ACC112 (cell line): ENCODE measurements around the gene RPLP2.

ENCODE experiments used
- H2AFZ ChIP-seq: fragments of 200-600 bp; sonication (generic); one replicate; pipeline ENCODE4 v1.6.0; 2017; ENCODE audit warnings: antibody characterized with exemption, low read length; ENCODE audit not compliant: unreplicated experiment
- H3K27ac ChIP-seq: fragments of 200-600 bp; sonication (generic); 2 replicates; pipeline ENCODE4 v1.5.1; 2014; ENCODE audit warnings: low read depth, mild to moderate bottlenecking, antibody characterized with exemption, low read length, moderate library complexity
- H3K27me3 ChIP-seq: fragments of 200-600 bp; sonication (generic); 2 replicates; pipeline ENCODE4 v1.6.1; 2014; ENCODE audit warnings: mild to moderate bottlenecking, antibody characterized with exemption, low read length, moderate library complexity, mixed read lengths; ENCODE audit not compliant: insufficient read depth
- H3K36me3 ChIP-seq: fragments of 200-600 bp; sonication (generic); 2 replicates; pipeline ENCODE4 v1.6.1; 2016; ENCODE audit warnings: mild to moderate bottlenecking, antibody characterized with exemption, low read length, moderate library complexity, mixed read lengths; ENCODE audit not compliant: insufficient read depth
- H3K4me1 ChIP-seq: fragments of 200-600 bp; sonication (generic); one replicate; pipeline ENCODE4 v1.6.1; 2016; ENCODE audit warnings: low read length, mixed read lengths; ENCODE audit not compliant: insufficient read depth, unreplicated experiment, control insufficient read depth
- H3K4me3 ChIP-seq: fragments of 200-600 bp; sonication (generic); 2 replicates; pipeline ENCODE4 v1.5.1; 2014; ENCODE audit warnings: mild to moderate bottlenecking, low read depth, low read length
- H3K79me2 ChIP-seq: fragments of 200-600 bp; sonication (generic); one replicate; pipeline ENCODE4 v1.6.0; 2016; ENCODE audit warnings: low read length; ENCODE audit not compliant: control insufficient read depth, unreplicated experiment, insufficient read depth

RPLP2 gene

DNA sequence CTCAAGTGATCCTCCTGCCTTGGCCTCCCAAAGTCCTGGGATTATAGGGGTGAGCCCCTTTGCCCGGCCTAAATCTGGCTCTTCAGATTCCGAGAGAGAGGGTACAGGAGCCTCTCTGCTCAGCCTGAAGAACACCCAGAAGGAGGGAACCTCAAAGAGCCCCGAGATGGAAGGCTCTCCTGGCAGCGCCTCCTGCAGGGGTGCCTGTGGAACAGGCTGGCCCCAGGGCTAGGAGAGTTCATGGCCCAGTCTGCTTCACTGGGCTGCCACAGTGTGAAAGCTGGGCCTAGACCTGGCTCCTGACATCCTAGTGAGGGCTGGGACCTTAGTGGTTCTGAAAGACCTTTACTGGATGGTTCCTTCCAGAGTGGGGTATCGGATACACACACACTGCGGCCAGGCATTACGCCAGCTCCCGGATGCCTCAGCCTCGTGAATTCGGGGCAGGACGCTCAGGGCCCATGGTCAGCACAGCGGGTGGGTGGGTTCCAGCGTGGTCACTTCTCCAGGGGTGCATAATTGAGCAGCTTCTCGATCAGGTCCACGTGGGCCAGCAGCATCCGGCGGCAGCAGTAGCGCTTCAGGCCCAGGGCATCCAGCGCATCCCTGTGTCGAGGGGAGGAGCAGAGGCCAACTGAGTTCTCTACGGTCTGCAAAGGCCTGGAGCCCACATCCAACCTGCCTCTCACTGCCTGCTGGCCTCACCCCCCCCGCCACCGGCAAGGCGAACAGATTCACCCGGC is 30.3 kb downstream of the RPLP2 start:
- no peaks in the 10 kb centered on the region for H3K27me3 ChIP-seq
- peaks cover 37% of the 10 kb centered on the region for H3K4me1 ChIP-seq
- peaks cover 17% of the 10 kb centered on the region; the same call in 1 of the 2 replicates for H3K36me3 ChIP-seq
- no peak overlapping the region for H2AFZ ChIP-seq
- H3K27ac ChIP-seq, result peak overlapping the region; percentile 32
- peak overlapping the region; percentile 88 for H3K4me3 ChIP-seq
- H3K79me2 ChIP-seq, result peaks cover 59% of the 10 kb centered on the region

DNA sequence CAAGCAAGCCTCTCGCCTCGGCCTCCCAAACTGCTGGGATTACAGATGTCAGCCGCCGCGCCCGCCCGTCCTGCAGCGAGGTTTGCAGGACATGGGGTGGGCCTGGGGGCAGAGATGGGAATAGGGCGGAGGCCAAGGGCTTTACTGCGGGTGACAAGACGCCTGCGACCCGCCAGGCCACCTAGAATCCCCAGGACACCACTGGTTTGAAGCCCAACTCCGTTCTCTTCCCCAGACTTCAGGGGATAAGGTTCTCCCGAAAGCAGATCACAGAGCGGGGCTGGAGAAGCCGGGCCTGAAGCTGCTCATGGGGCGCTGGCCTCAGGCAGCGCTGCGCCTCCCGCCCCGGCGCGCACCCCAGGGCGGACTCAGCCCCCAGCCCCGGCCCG is 32.2 kb downstream of the RPLP2 start:
- Histone ChIP-seq H3K4me1 (peaks cover 53% of the 10 kb centered on the region), H3K27me3 (no peaks in the 10 kb centered on the region), H3K36me3 (peaks cover 14% of the 10 kb centered on the region; the same call in 1 of the 2 replicates), H3K27ac (peak overlapping the region; percentile 93), H3K79me2 (peaks cover 66% of the 10 kb centered on the region), H2AFZ (no peak overlapping the region), H3K4me3 (peak overlapping the region; percentile 88)

- Histone ChIP-seq H3K27ac (peak within 1 kb of the TSS; percentile 93), H3K79me2 (peaks cover 68% of the 10 kb centered on the region), H3K4me3 (peak within 1 kb of the TSS; percentile 88), H3K4me1 (peaks cover 57% of the 10 kb centered on the region), H3K36me3 (peaks cover 14% of the 10 kb centered on the region; the same call in 1 of the 2 replicates), H3K27me3 (no peaks in the 10 kb centered on the region), H2AFZ (no peak within 1 kb of the TSS)
Measured at GRCh38 chr11:842370-843002, 32.7 kb downstream of the RPLP2 start, which contains the start of the genes POLR2L and TSPAN4. Gene POLR2L (minus strand): TSS chr11:842529. CDS start chr11:842508, 21 bp downstream. Gene TSPAN4 (plus strand): TSS chr11:842852. CDS start chr11:850305, 7,453 bp downstream.

GRCh38 chr11:843086-843734 is 33.4 kb downstream of the RPLP2 start:
- peak overlapping the region; percentile 88 for H3K4me3 ChIP-seq
- peak overlapping the region; percentile 93 for H3K27ac ChIP-seq
- H3K4me1 ChIP-seq, result peaks cover 52% of the 10 kb centered on the region
- H2AFZ ChIP-seq, result no peak overlapping the region
- peaks cover 14% of the 10 kb centered on the region; the same call in 1 of the 2 replicates for H3K36me3 ChIP-seq
- H3K27me3 ChIP-seq, result no peaks in the 10 kb centered on the region
- peaks cover 71% of the 10 kb centered on the region for H3K79me2 ChIP-seq

DNA sequence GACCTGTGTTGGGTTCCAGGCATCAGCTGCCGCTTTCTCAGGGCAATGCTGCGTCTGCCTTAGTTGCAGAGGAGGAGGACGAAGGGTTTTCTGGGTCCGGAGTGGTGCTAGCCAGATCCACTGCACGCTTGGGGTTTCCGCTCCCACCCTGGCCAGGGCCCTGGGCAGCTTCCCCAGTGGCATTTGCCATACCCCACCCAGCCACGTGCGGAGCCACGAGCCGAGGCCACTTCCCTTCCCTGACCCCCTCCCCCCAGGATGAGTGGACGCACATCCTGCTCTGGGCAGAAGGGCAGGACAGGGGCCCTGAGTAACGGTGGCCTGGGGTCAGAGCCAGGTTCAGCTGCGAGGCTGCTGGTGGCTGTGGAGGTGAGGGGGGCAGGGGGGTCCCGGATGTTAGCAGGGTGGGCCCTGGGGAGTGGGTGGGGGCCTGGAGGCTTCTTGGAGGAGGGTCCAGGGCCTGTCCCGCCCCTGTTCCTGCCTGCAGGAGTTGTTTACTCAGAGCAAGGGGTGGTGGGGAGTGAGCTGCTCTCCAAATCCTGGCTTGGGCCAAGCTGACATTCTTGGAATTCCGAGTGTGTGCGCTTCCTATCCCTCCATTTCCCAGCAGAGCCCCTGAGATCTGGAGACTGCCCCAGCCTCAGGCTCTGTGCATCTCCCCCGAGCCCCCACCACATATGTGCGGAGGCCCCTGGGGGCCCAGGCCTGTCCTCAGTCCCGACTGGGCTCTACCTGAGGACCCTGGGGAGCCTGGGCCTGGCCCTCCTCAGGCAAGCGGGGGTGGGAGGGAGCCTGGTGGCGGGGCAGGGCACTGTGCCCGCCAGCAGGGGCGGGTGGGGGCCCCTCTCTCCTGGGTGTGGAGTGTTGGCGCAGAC is 34.3 kb downstream of the RPLP2 start:
- peak overlapping the region; percentile 88 for H3K4me3 ChIP-seq

DNA sequence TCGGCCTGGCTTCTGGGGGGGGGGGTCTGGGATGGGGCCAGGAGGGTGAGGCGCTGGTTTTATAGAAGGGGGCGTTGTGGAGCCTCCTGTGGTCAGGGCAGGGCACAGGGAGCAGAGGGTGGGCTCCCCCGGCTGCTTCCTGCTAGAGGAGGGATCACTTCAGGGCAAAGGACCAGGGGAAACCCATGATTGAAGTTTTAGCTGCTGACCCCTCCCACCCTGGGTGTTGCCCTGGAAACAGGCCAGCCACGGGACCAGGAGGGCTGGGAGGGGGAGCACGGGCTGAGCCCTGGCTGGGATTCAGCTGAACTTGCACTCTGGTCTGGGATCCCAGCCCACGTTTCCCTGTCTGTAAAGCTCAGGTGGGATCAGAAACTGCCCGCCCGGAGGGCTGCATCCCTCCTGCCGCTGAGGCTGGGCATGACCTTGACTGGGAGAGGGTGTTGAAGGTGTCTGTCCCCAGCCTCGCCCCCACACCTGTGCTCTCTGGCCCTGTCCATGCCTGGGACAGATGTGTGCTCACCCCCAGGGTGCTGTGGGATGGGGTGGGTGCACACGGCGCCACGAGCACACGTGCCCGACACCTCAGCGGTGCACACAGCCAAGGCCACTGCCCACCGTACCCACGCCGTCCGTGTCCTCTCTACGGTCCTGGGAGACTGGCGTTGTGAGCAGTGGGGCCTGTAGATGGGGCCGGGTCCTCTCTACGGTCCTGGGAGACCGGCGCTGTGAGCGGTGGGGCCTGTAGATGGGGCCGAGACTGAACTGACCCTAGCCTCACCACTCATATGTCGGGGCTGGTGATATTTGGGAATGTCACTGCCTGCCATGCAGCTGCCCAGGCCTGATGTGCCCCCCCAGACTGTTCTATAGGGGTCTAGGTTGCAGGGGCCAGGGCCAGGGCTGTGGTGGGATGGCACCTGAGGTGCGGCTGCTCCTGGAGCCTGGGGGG is 35.2 kb downstream of the RPLP2 start:
- Histone ChIP-seq H3K36me3 (peaks cover 7% of the 10 kb centered on the region; the same call in 1 of the 2 replicates), H3K4me1 (peaks cover 41% of the 10 kb centered on the region), H3K27ac (peak overlapping the region; percentile 93), H3K79me2 (peaks cover 77% of the 10 kb centered on the region), H3K4me3 (peak overlapping the region; percentile 88), H3K27me3 (no peaks in the 10 kb centered on the region), H2AFZ (no peak overlapping the region)

More for the DNA sequence above, 34.3 kb downstream of the RPLP2 start:
- H3K27me3 ChIP-seq, result no peaks in the 10 kb centered on the region
- peaks cover 79% of the 10 kb centered on the region for H3K79me2 ChIP-seq
- H2AFZ ChIP-seq, result no peak overlapping the region
- H3K4me1 ChIP-seq, result peaks cover 50% of the 10 kb centered on the region
- H3K27ac ChIP-seq, result peak overlapping the region; percentile 93
- peaks cover 14% of the 10 kb centered on the region; the same call in 1 of the 2 replicates for H3K36me3 ChIP-seq

DNA sequence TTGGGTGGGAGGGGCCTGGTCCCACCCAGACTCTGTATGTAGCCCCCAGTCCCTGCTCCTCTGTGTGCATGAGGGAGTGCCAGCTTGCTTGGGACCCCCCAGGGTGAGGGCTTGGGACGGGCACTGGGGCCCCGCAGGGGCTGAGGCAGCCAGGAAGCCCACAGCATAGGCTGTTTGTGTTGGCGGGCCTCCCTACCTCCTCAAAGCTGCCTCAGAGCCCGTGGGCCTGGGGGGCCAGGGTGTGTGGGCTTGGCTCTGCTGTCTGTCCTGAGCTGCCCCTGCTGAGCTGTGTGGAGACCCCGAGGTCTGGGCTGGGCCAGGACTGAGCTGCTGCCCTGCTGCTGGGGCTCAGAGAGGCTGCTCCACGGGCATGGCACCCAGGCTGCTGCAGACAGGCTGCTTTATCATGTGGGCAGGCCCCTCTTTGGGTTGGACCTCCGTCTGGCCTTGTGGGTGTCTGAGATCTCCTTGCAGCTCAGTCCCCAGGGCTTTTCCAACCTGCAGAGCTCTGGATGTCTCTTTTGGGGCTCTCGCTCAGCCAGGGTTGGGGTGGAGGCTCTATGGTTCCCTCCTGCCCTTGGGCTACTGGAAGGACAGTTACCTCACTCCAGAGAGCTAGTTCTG is 36.2 kb downstream of the RPLP2 start:
- Histone ChIP-seq H3K79me2 (peaks cover 77% of the 10 kb centered on the region), H3K4me3 (peak overlapping the region; percentile 88)

GRCh38 chr11:846496-847098 is 36.8 kb downstream of the RPLP2 start:
- H3K4me1 ChIP-seq, result peaks cover 34% of the 10 kb centered on the region
- H3K27ac ChIP-seq, result peak overlapping the region; percentile 93

More for the DNA sequence above, 36.2 kb downstream of the RPLP2 start:
- no peaks in the 10 kb centered on the region for H3K27me3 ChIP-seq
- no peaks in the 10 kb centered on the region; the same call in 1 of the 2 replicates for H3K36me3 ChIP-seq
- H2AFZ ChIP-seq, result no peak overlapping the region
- peaks cover 33% of the 10 kb centered on the region for H3K4me1 ChIP-seq
- peak overlapping the region; percentile 93 for H3K27ac ChIP-seq

More at GRCh38 chr11:846496-847098, 36.8 kb downstream of the RPLP2 start:
- Histone ChIP-seq H3K36me3 (no peaks in the 10 kb centered on the region; the same call in 1 of the 2 replicates), H3K4me3 (peak overlapping the region; percentile 88), H3K79me2 (peaks cover 71% of the 10 kb centered on the region), H3K27me3 (no peaks in the 10 kb centered on the region), H2AFZ (no peak overlapping the region)
